HepG2 (cell line): ENCODE data around the gene PLEKHA6. TPM values are rescaled to one million over a fixed set of nuclear protein-coding genes. Genes with fewer than 3 reads are reported as not detected.

ENCODE experiments used
- ATAC-seq: fragments of 200-7000 bp; cut with Tn5 transposase; 3 replicates; pipeline ENCODE4 v1.9.1; 2020; ENCODE audit warnings: mild to moderate bottlenecking, moderate library complexity
- BruUV-seq: library from RNA; stranded (reverse); fragments of 400-500 nt; replicated peaks from 2 replicates; lab custom pipeline; 2021; lab: Mats Ljungman, UMichigan
- CTCF ChIA-PET: fragments of 300-600 bp; formaldehyde crosslinking; extraction: SDS; loops from one replicate; lab custom pipeline; 2021; ENCODE audit warnings: low total read pairs, inconsistent platforms, low intra/inter-chr PET ratio; lab: Yijun Ruan, JAX
- POLR2A ChIA-PET: fragments of 350-600 bp; sonication (Branson Sonifier 250); formaldehyde crosslinking; loops from one replicate; lab custom pipeline; 2020; ENCODE audit warnings: antibody characterized with exemption, inconsistent platforms; lab: Yijun Ruan, JAX
- DNase-seq: peaks from one replicate; pipeline ENCODE4 v3.0.0-alpha.2; 2015; ENCODE audit warnings: low spot score
- FAIRE-seq: peaks from 3 replicates; lab custom pipeline; 2011; peaks lifted over from hg19 to GRCh38; lab: Jason Lieb, UNC
- H2AFZ ChIP-seq: one replicate; pipeline ENCODE4 v1.6.1; 2011; ENCODE audit warnings: low read length, inconsistent platforms
- H3K27ac ChIP-seq: fragments of 300-600 bp; 3 replicates; pipeline ENCODE4 v1.8.0; 2011; ENCODE audit warnings: mixed run types, mild to moderate bottlenecking, mixed read lengths, low read length, inconsistent platforms; ENCODE audit not compliant: insufficient read depth; ENCODE audit errors: extremely low read length
- H3K27me3 ChIP-seq, 2 experiments: fragments of 200-600 bp in 1 of 2; 2 replicates in 1 of 2; 3 replicates in 1 of 2; pipeline versions ENCODE4 v1.6.0 to v1.8.0; 2011; ENCODE audit warnings: low read length in 2 of 2, mild to moderate bottlenecking in 2 of 2, moderate library complexity in 2 of 2, inconsistent platforms in 1 of 2; ENCODE audit not compliant: insufficient read depth in 2 of 2, control insufficient read depth in 1 of 2
- H3K36me3 ChIP-seq, 2 experiments: fragments of 200-600 bp in 1 of 2; replicated peaks in 1 of 2; 2 replicates in 1 of 2; 3 replicates in 1 of 2; pipeline versions ENCODE4 v1.5.1 to v1.8.0; 2011; ENCODE audit warnings: low read length in 2 of 2, inconsistent platforms in 1 of 2; ENCODE audit not compliant: insufficient read depth in 2 of 2, control insufficient read depth in 1 of 2
- H3K4me1 ChIP-seq: 2 replicates; pipeline ENCODE4 v1.5.1; 2012; ENCODE audit warnings: low read length, inconsistent platforms; ENCODE audit not compliant: insufficient read depth
- H3K4me2 ChIP-seq: 2 replicates; pipeline ENCODE4 v1.6.0; 2011; ENCODE audit warnings: low read depth, low read length, inconsistent platforms
- H3K4me3 ChIP-seq, 3 experiments: fragments of 200-600 bp in 1 of 3; sonication (generic), shearing (Covaris generic) in 1 of 3; replicated peaks in 1 of 3; 2 replicates each; pipeline ENCODE4 v1.5.1; 2011 to 2016; ENCODE audit warnings: low read length in 3 of 3, inconsistent platforms in 2 of 3, low read depth in 2 of 3, mild to moderate bottlenecking in 2 of 3, control low read depth in 1 of 3, mixed read lengths in 1 of 3; ENCODE audit not compliant: insufficient read depth in 1 of 3
- H3K79me2 ChIP-seq: one replicate; pipeline ENCODE4 v1.6.1; 2011; ENCODE audit warnings: low read length, inconsistent platforms; ENCODE audit not compliant: insufficient read depth
- H3K9ac ChIP-seq: 2 replicates; pipeline ENCODE4 v1.6.0; 2011; ENCODE audit warnings: mild to moderate bottlenecking, low read depth, low read length, inconsistent platforms; ENCODE audit not compliant: insufficient read depth
- H3K9me3 ChIP-seq: 2 replicates; pipeline ENCODE4 v1.5.1; 2012; ENCODE audit warnings: mild to moderate bottlenecking, low read length
- H4K20me1 ChIP-seq: 2 replicates; pipeline ENCODE4 v1.6.0; 2011; ENCODE audit warnings: inconsistent platforms, mild to moderate bottlenecking, low read length, moderate library complexity; ENCODE audit not compliant: insufficient read depth
- HIVEP1 ChIP-seq: sonication (generic); formaldehyde crosslinking; IDR thresholded peaks from 2 replicates; pipeline ENCODE4 v1.4.0; 2020; ENCODE audit warnings: mild to moderate bottlenecking, missing genetic modification reagents
- IKZF5 ChIP-seq: IDR thresholded peaks from 2 replicates; pipeline ENCODE4 v1.6.1; 2018; ENCODE audit warnings: missing genetic modification reagents, mild to moderate bottlenecking, missing compliant biosample characterization
- TFDP1 ChIP-seq: IDR thresholded peaks from 2 replicates; pipeline ENCODE4 v1.6.1; 2016; ENCODE audit warnings: missing compliant biosample characterization, missing genetic modification reagents, borderline replicate concordance
- ZHX1 ChIP-seq: sonication (generic); formaldehyde crosslinking; IDR thresholded peaks from 2 replicates; pipeline ENCODE4 v1.8.1; 2022; ENCODE audit warnings: low read depth, mild to moderate bottlenecking, missing genetic modification reagents
- ZNF136 ChIP-seq: sonication (generic); formaldehyde crosslinking; IDR thresholded peaks from 2 replicates; pipeline ENCODE4 v1.8.1; 2022; ENCODE audit warnings: low read depth, mild to moderate bottlenecking, moderate library complexity, missing genetic modification reagents
- WGBS: methylation state at CpG from one replicate; pipeline ENCODE4 v1.1.6; 2017; ENCODE audit warnings: low lambda C conversion rate; 5-methylcytosine and 5-hydroxymethylcytosine counted together
- in situ Hi-C: cut with HindIII; loops from 2 replicates; pipeline ENCODE4 v1.10.0; 2017; ENCODE audit warnings: low pct_unique_long_range_greater_than_20kb; ENCODE audit not compliant: extremely low pct_ligation_motif_present
- intact Hi-C: fragments of 100-400 bp; cut with micrococcal nuclease; formaldehyde crosslinking; loops from one replicate; pipeline ENCODE4 v1.10.0; 2022; ENCODE audit not compliant: unreplicated experiment
- polyA plus RNA-seq, 8 experiments: library from polyadenylated mRNA; depleted of rRNA in 3 of 8; stranded (reverse) in 7 of 8; unstranded in 1 of 8; fragments of >200 nt; fragmentation: Illumina TruSeq in 4 of 8; extraction: Trizol in 4 of 8; gene quantifications; 2 replicates each; pipeline versions ENCODE4 v1.2.1 to v1.2.3, GENCODE V29; 2011 to 2016; ENCODE audit warnings: low read depth in 4 of 8, missing spikeins in 1 of 8, mixed read lengths in 1 of 8; ENCODE audit not compliant: insufficient read depth in 1 of 8
- total RNA-seq, 5 experiments: library from RNA; depleted of rRNA; stranded (reverse); fragments of >200 nt; fragmentation: Illumina TruSeq; extraction: Trizol; gene quantifications; 2 replicates each; pipeline ENCODE4 v1.2.3, GENCODE V29; 2016; ENCODE audit warnings: low read depth in 1 of 5

The PLEKHA6 gene
- total and polyA plus RNA-seq, 2 of the 13 experiments (the other 11 are each of a cell fraction or from before 2014, with no cell fraction given), result 5.3 to 11.4 TPM

DNA sequence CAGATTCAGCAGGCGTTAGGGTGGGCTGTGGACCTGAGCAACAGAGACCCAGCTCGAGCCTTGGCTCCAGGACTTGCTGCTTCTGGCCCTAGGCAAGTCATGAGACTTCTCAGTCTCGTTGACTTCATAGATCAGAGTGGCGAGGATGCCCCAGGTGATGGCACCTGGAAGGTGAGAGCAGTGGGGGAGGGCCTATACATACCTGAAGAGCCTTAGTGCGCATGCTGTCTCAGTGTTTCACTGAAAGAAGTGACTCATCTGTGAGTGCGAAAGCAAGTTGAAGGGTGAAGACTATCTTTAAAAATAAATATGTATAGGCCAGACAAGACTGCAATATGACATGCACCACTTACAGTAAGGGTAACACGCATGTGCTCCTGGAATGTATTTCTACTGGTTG lies 10.1 kb downstream of the PLEKHA6 start:
- intact Hi-C loops (no loop called here), in situ Hi-C loops (loop anchor here (25.0 kb wide), 1 partner anchor 487 kb away; the partner anchor contains the start of gene SNRPE)
- Histone ChIP-seq H3K79me2 (peaks cover 3% of the 10 kb centered on the region), H3K4me3 (no peak overlapping the region), H3K9me3 (no peaks in the 10 kb centered on the region), H3K27me3 (no peaks in the 10 kb centered on the region; a peak in 1 of 5 replicates), H3K4me2 (no peak overlapping the region), H3K9ac (no peak overlapping the region), H3K4me1 (peaks cover 24% of the 10 kb centered on the region), H2AFZ (no peak overlapping the region), H3K27ac (no peak overlapping the region), H3K36me3 (0 out of 5 replicates have a peak, but pooled peaks cover 0 to 1% of the 10 kb centered on the region in 2 experiments), H4K20me1 (no peaks in the 10 kb centered on the region)
- BruUV-seq, result no TSS peak
- ChIA-PET CTCF (no interaction called here), POLR2A (no interaction called here)
- TF ChIP-seq ZHX1 (no peak), IKZF5 (CRISPR knock-in tag) (no peak), ZNF136 (no peak), HIVEP1 (CRISPR knock-in tag) (no peak), TFDP1 (no peak)
- DNase-seq (no peak), FAIRE-seq (no peak), ATAC-seq (no peak)
- 87% methylated on average over 7 of the region's 7 CpGs for WGBS
